HepG2 (cell line): ENCODE data around the gene CLEC16A. TPM values are rescaled to one million over a fixed set of nuclear protein-coding genes. Genes with fewer than 3 reads are reported as not detected.
A peak's percentile ranks its signal among the peaks of the same experiment; 100 is the strongest.

ENCODE experiments used
- AHR ChIP-seq: IDR thresholded peaks from 2 replicates; pipeline ENCODE4 v1.6.1; 2018; ENCODE audit warnings: missing genetic modification reagents, missing compliant biosample characterization
- ARHGAP35 ChIP-seq: sonication (generic); formaldehyde crosslinking; IDR thresholded peaks from 2 replicates; pipeline ENCODE4 v1.9.0; 2022; ENCODE audit warnings: mild to moderate bottlenecking, inconsistent platforms, moderate library complexity, missing genetic modification reagents, borderline replicate concordance
- ARID5B ChIP-seq: IDR thresholded peaks from 2 replicates; pipeline ENCODE4 v1.4.0; 2020; ENCODE audit warnings: mild to moderate bottlenecking, missing genetic modification reagents
- ATF1 ChIP-seq: IDR thresholded peaks from 2 replicates; pipeline ENCODE4 v1.6.1; 2016; ENCODE audit warnings: mild to moderate bottlenecking, control low read depth
- CAMTA2 ChIP-seq: sonication (generic); formaldehyde crosslinking; IDR thresholded peaks from 2 replicates; pipeline ENCODE4 v1.4.0; 2020; ENCODE audit warnings: mild to moderate bottlenecking, missing genetic modification reagents, borderline replicate concordance
- ELF3 ChIP-seq: IDR thresholded peaks from 2 replicates; pipeline ENCODE4 v1.6.1; 2016; ENCODE audit warnings: missing genetic modification reagents, missing compliant biosample characterization
- GLI4 ChIP-seq: sonication (generic); formaldehyde crosslinking; IDR thresholded peaks from 2 replicates; pipeline ENCODE4 v1.5.1; 2020; ENCODE audit warnings: missing genetic modification reagents, mild to moderate bottlenecking, moderate library complexity, borderline replicate concordance
- GPN1 ChIP-seq: sonication (generic); formaldehyde crosslinking; IDR thresholded peaks from 2 replicates; pipeline ENCODE4 v1.5.1; 2020; ENCODE audit warnings: missing genetic modification reagents, borderline replicate concordance
- HHEX ChIP-seq: IDR thresholded peaks from 2 replicates; pipeline ENCODE4 v1.6.1; 2016; ENCODE audit warnings: control low read depth
- KMT2A ChIP-seq: sonication (generic); formaldehyde crosslinking; IDR thresholded peaks from 2 replicates; pipeline ENCODE4 v1.4.0; 2020; ENCODE audit warnings: missing genetic modification reagents
- SNAPC2 ChIP-seq: sonication (generic); formaldehyde crosslinking; IDR thresholded peaks from 2 replicates; pipeline ENCODE4 v1.8.1; 2022; ENCODE audit warnings: mild to moderate bottlenecking, missing genetic modification reagents
- SNAPC4 ChIP-seq: sonication (generic); formaldehyde crosslinking; IDR thresholded peaks from 2 replicates; pipeline ENCODE4 v1.4.0; 2020; ENCODE audit warnings: mild to moderate bottlenecking, missing genetic modification reagents
- SOX5 ChIP-seq: IDR thresholded peaks from 2 replicates; pipeline ENCODE4 v1.6.1; 2016; ENCODE audit warnings: borderline replicate concordance
- TEAD3 ChIP-seq: optimal IDR thresholded peaks from 2 replicates; pipeline ENCODE3; 2016; ENCODE audit warnings: borderline replicate concordance
- ZFP36L2 ChIP-seq: sonication (generic); formaldehyde crosslinking; IDR thresholded peaks from 2 replicates; pipeline ENCODE4 v1.4.0; 2020; ENCODE audit warnings: missing genetic modification reagents
- ZFX ChIP-seq: sonication (generic); formaldehyde crosslinking; IDR thresholded peaks from 2 replicates; pipeline ENCODE4 v1.4.0; 2020; ENCODE audit warnings: mild to moderate bottlenecking, low read depth, missing genetic modification reagents, moderate library complexity
- ZNF333 ChIP-seq: sonication (generic); formaldehyde crosslinking; IDR thresholded peaks from 2 replicates; pipeline ENCODE4 v1.4.0; 2020; ENCODE audit warnings: mild to moderate bottlenecking, missing genetic modification reagents, borderline replicate concordance
- ZNF431 ChIP-seq: sonication (generic); formaldehyde crosslinking; IDR thresholded peaks from 2 replicates; pipeline ENCODE4 v1.9.0; 2022; ENCODE audit warnings: missing genetic modification reagents, low read depth, mild to moderate bottlenecking, borderline replicate concordance
- ZNF441 ChIP-seq: sonication (generic); formaldehyde crosslinking; IDR thresholded peaks from 2 replicates; pipeline ENCODE4 v1.7.0; 2021; ENCODE audit warnings: missing genetic modification reagents, borderline replicate concordance
- polyA plus RNA-seq, 8 experiments: library from polyadenylated mRNA; depleted of rRNA in 3 of 8; stranded (reverse) in 7 of 8; unstranded in 1 of 8; fragments of >200 nt; fragmentation: Illumina TruSeq in 4 of 8; extraction: Trizol in 4 of 8; gene quantifications; 2 replicates each; pipeline versions ENCODE4 v1.2.1 to v1.2.3, GENCODE V29; 2011 to 2016; ENCODE audit warnings: low read depth in 4 of 8, missing spikeins in 1 of 8, mixed read lengths in 1 of 8; ENCODE audit not compliant: insufficient read depth in 1 of 8
- total RNA-seq, 5 experiments: library from RNA; depleted of rRNA; stranded (reverse); fragments of >200 nt; fragmentation: Illumina TruSeq; extraction: Trizol; gene quantifications; 2 replicates each; pipeline ENCODE4 v1.2.3, GENCODE V29; 2016; ENCODE audit warnings: low read depth in 1 of 5

CLEC16A gene
- total and polyA plus RNA-seq, 2 of the 13 experiments (the other 11 are each of a cell fraction or from before 2014, with no cell fraction given), result 8.5 to 10.3 TPM

GRCh38 chr16:10938796-10939648 is 5.3 kb upstream of the CLEC16A start (continued):
- TF ChIP-seq SNAPC2 (CRISPR knock-in tag), result no peak
- TF ChIP-seq ZNF441, result peak; percentile 30; the same call in 1 of the 2 replicates
- no peak for TF ChIP-seq GPN1 (CRISPR knock-in tag)
- TF ChIP-seq ARID5B (CRISPR knock-in tag), result peak; percentile 58; the same call in 1 of the 2 replicates
- TF ChIP-seq HHEX, result no peak
- TF ChIP-seq GLI4 (CRISPR knock-in tag), result 0 out of 2 replicates have a peak, but pooled peaks have one; percentile 40
- no peak for TF ChIP-seq ELF3 (CRISPR knock-in tag)
- TF ChIP-seq TEAD3 (CRISPR knock-in tag), result peak; percentile 43
- peak; percentile 72 for TF ChIP-seq KMT2A (CRISPR knock-in tag)
- TF ChIP-seq ZFX (CRISPR knock-in tag), result peak; percentile 78
- TF ChIP-seq AHR, result peak; percentile 39; the same call in 1 of the 2 replicates
- no peak for TF ChIP-seq ZNF431 (CRISPR knock-in tag)
- no peak for TF ChIP-seq SNAPC4
- TF ChIP-seq ZFP36L2 (CRISPR knock-in tag), result no peak
- 0 out of 2 replicates have a peak, but pooled peaks have one; percentile 35 for TF ChIP-seq SOX5 (CRISPR knock-in tag)
- peak; percentile 13; the same call in 1 of the 2 replicates for TF ChIP-seq ATF1
- TF ChIP-seq CAMTA2 (CRISPR knock-in tag), result no peak
- no peak for TF ChIP-seq ZNF333 (CRISPR knock-in tag)
- TF ChIP-seq ARHGAP35 (CRISPR knock-in tag), result 0 out of 2 replicates have a peak, but pooled peaks have one; percentile 17
